ENCODE measurements around the gene DACH2. TPM values are rescaled to one million over a fixed set of nuclear protein-coding genes. Genes with fewer than 3 reads are reported as not detected.

DACH2 gene
- not detected for total RNA-seq

GRCh38 chrX:86148024-86148511 lies at the start of gene DACH2:
Gene DACH2 (plus strand): TSS chrX:86148451.
- peak; percentile 69 to 88 for DNase-seq
- WGBS, 2 donors = 0 to 28% methylated on average over 6 to 34 of the region's 34 CpGs
- H3K4me1 ChIP-seq = peaks cover 0 to 10% (median 6%) of the 10 kb centered on the region in 4 donors

GRCh38 chrX:86102341-86102740 lies 45.9 kb upstream of the DACH2 start:
- no peak overlapping the region for H3K4me3 ChIP-seq
- ATAC-seq (ENCODE audit: low FRiP score in 2 of 2) (no peak), DNase-seq (no peak)
- 83% methylated on average over 2 of the region's 2 CpGs; no CpG with 5 or more reads in 1 of the 2 donors for WGBS, 2 donors
- TF ChIP-seq POLR2AphosphoS5 (IDR thresholded peaks at IDR 0.05) (no peak), CTCF (IDR thresholded peaks at IDR 0.05) (no peak), POLR2A (IDR thresholded peaks at IDR 0.05) (no peak), EP300 (IDR thresholded peaks at IDR 0.05) (no peak)
- H3K36me3 ChIP-seq = no peaks in the 10 kb centered on the region
- H3K27ac ChIP-seq = no peak overlapping the region
- H3K27me3 ChIP-seq = no peaks in the 10 kb centered on the region
- no peaks in the 10 kb centered on the region for H3K4me1 ChIP-seq
- no peaks in the 10 kb centered on the region for H3K9me3 ChIP-seq

More at GRCh38 chrX:86148024-86148511, at the start of gene DACH2:
- Histone ChIP-seq H3K9me3 (no peaks in the 10 kb centered on the region), H3K27me3 (no peaks in the 10 kb centered on the region), H3K4me3 (peak within 1 kb of the TSS in 3 of 4 donors; percentile 38 to 53 (median 49)), H3K27ac (no peak within 1 kb of the TSS), H3K36me3 (no peaks in the 10 kb centered on the region)
- TF ChIP-seq POLR2AphosphoS5 (IDR thresholded peaks at IDR 0.05) (no peak), POLR2A (IDR thresholded peaks at IDR 0.05) (no peak), CTCF (IDR thresholded peaks at IDR 0.05) (no peak), EP300 (IDR thresholded peaks at IDR 0.05) (no peak)
- ATAC-seq (ENCODE audit: low FRiP score in 2 of 2) = peak; percentile 93 to 95

GRCh38 chrX:86103061-86103460 lies 45.2 kb upstream of the DACH2 start:
- DNase-seq = no peak
- Histone ChIP-seq H3K4me1 (no peaks in the 10 kb centered on the region), H3K9me3 (no peaks in the 10 kb centered on the region), H3K27me3 (no peaks in the 10 kb centered on the region), H3K36me3 (no peaks in the 10 kb centered on the region), H3K4me3 (no peak overlapping the region), H3K27ac (no peak overlapping the region)
- 63 to 88% methylated on average over 1 of the region's 1 CpG for WGBS, 2 donors
- ATAC-seq (ENCODE audit: low FRiP score in 2 of 2) = no peak
- TF ChIP-seq CTCF (IDR thresholded peaks at IDR 0.05) = no peak
- TF ChIP-seq POLR2AphosphoS5 (IDR thresholded peaks at IDR 0.05) = no peak

- DNase-seq = no peak
- no peak overlapping the region for H3K4me3 ChIP-seq
- ATAC-seq (ENCODE audit: low FRiP score in 2 of 2) = no peak
- no peak overlapping the region for H3K27ac ChIP-seq
- H3K9me3 ChIP-seq = no peaks in the 10 kb centered on the region
- H3K4me1 ChIP-seq = no peaks in the 10 kb centered on the region
- TF ChIP-seq CTCF (IDR thresholded peaks at IDR 0.05) (no peak), EP300 (IDR thresholded peaks at IDR 0.05) (no peak), POLR2AphosphoS5 (IDR thresholded peaks at IDR 0.05) (no peak), POLR2A (IDR thresholded peaks at IDR 0.05) (no peak)
- H3K36me3 ChIP-seq = no peaks in the 10 kb centered on the region
- WGBS, 2 donors = 72 to 81% methylated on average over 1 of the region's 1 CpG
- H3K27me3 ChIP-seq = no peaks in the 10 kb centered on the region
These were observed 43.7 kb upstream of the DACH2 start for GRCh38 chrX:86104526-86104925.

- Histone ChIP-seq H3K27ac (no peak overlapping the region), H3K4me3 (no peak overlapping the region), H3K27me3 (no peaks in the 10 kb centered on the region), H3K36me3 (no peaks in the 10 kb centered on the region), H3K9me3 (peaks cover 0 to 9% (median 0%) of the 10 kb centered on the region in 4 donors), H3K4me1 (no peaks in the 10 kb centered on the region)
- ATAC-seq (ENCODE audit: low FRiP score in 2 of 2) (no peak), DNase-seq (no peak)
- TF ChIP-seq POLR2A (IDR thresholded peaks at IDR 0.05) (no peak), EP300 (IDR thresholded peaks at IDR 0.05) (no peak), CTCF (IDR thresholded peaks at IDR 0.05) (no peak), POLR2AphosphoS5 (IDR thresholded peaks at IDR 0.05) (no peak)
- 90% methylated on average over 1 of the region's 1 CpG; no CpG with 5 or more reads in 1 of the 2 donors for WGBS, 2 donors
These were observed 26.3 kb upstream of the DACH2 start for GRCh38 chrX:86121916-86122315.

Measured in upper lobe of left lung (tissue), 6 donors.